CD1c-positive myeloid dendritic cell (primary cell): ENCODE results near the gene ST7.
A peak's percentile ranks its signal among the peaks of the same experiment; 100 is the strongest.
"Not testable (repeated sequence)": the region's sequence is repeated elsewhere in the genome, so short reads cannot be mapped to it uniquely, and the experiment has no call there.

Source experiments
- DNase-seq: peaks from one replicate; pipeline ENCODE4 v3.0.0-alpha.2; 2016; ENCODE audit errors: extremely low spot score

The ST7 gene

GRCh38 chr7:117220836-117221235, 267.5 kb downstream of the ST7 start:
- no peak for DNase-seq

- DNase-seq: no peak
Measured at GRCh38 chr7:117225536-117225935, 272.2 kb downstream of the ST7 start.

GRCh38 chr7:117227091-117227490, 273.8 kb downstream of the ST7 start:
- DNase-seq: no peak

- no peak for DNase-seq
Measured at GRCh38 chr7:117229350-117229749, 276.0 kb downstream of the ST7 start.

GRCh38 chr7:117230276-117231046, 277.2 kb downstream of the ST7 start:
- DNase-seq: no peak

- no peak for DNase-seq
Measured at GRCh38 chr7:117231047-117231359, 277.7 kb downstream of the ST7 start.

GRCh38 chr7:117237646-117238045, 284.3 kb downstream of the ST7 start:
- peak; percentile 22 for DNase-seq

- DNase-seq: no peak
Measured at GRCh38 chr7:117238472-117238871, 285.2 kb downstream of the ST7 start.

GRCh38 chr7:117238937-117239336, 285.6 kb downstream of the ST7 start:
- DNase-seq: no peak

GRCh38 chr7:117241088-117241487, 287.8 kb downstream of the ST7 start:
- DNase-seq: no peak

GRCh38 chr7:117243390-117243789, 290.1 kb downstream of the ST7 start:
- DNase-seq: no peak

GRCh38 chr7:117245703-117246102, 292.4 kb downstream of the ST7 start:
- not testable (repeated sequence) for DNase-seq

- no peak for DNase-seq
Measured at GRCh38 chr7:117247809-117248208, 294.5 kb downstream of the ST7 start.

GRCh38 chr7:117248829-117249228, 295.5 kb downstream of the ST7 start:
- no peak for DNase-seq

GRCh38 chr7:117249696-117250095, 296.4 kb downstream of the ST7 start:
- no peak for DNase-seq

GRCh38 chr7:117250245-117250644, 296.9 kb downstream of the ST7 start:
- DNase-seq: no peak

GRCh38 chr7:117250801-117251200, 297.5 kb downstream of the ST7 start:
- no peak for DNase-seq

- no peak for DNase-seq
Measured at GRCh38 chr7:117251687-117252086, 298.4 kb downstream of the ST7 start.

- DNase-seq: no peak
Measured at GRCh38 chr7:117259615-117260014, 306.3 kb downstream of the ST7 start.

GRCh38 chr7:117262546-117262945, 309.2 kb downstream of the ST7 start:
- DNase-seq: no peak

- DNase-seq: no peak
Measured at GRCh38 chr7:117264716-117265115, 311.4 kb downstream of the ST7 start.

GRCh38 chr7:117269417-117269816, 316.1 kb downstream of the ST7 start:
- no peak for DNase-seq

- no peak for DNase-seq
Measured at GRCh38 chr7:117269886-117270285, 316.6 kb downstream of the ST7 start.

GRCh38 chr7:117270371-117270770, 317.1 kb downstream of the ST7 start:
- no peak for DNase-seq
